AG09309 (cell line): ENCODE measurements around the gene TEX53.

Experiments used
- DNase-seq: peaks from one replicate; pipeline ENCODE4 v3.0.0-alpha.2; 2010; ENCODE audit warnings: low read depth
- H3K4me3 ChIP-seq: 2 replicates; pipeline ENCODE4 v1.5.1; 2011; ENCODE audit warnings: mild to moderate bottlenecking, low read depth, low read length, moderate library complexity; ENCODE audit not compliant: control insufficient read depth
- TF ChIP-seq, protein P1 (sequence below): IDR thresholded peaks from 2 replicates; pipeline ENCODE4 v1.5.1; 2011; ENCODE audit warnings: mild to moderate bottlenecking, low read depth, low read length, inconsistent platforms; ENCODE audit not compliant: insufficient read depth, control insufficient read depth; ENCODE audit errors: missing control alignments

Gene TEX53

GRCh38 chr9:114653556-114654159 lies 3.9 kb downstream of the TEX53 start:
- H3K4me3 ChIP-seq: no peak overlapping the region
- peak; percentile 52 for DNase-seq
- TF ChIP-seq, protein P1, sequence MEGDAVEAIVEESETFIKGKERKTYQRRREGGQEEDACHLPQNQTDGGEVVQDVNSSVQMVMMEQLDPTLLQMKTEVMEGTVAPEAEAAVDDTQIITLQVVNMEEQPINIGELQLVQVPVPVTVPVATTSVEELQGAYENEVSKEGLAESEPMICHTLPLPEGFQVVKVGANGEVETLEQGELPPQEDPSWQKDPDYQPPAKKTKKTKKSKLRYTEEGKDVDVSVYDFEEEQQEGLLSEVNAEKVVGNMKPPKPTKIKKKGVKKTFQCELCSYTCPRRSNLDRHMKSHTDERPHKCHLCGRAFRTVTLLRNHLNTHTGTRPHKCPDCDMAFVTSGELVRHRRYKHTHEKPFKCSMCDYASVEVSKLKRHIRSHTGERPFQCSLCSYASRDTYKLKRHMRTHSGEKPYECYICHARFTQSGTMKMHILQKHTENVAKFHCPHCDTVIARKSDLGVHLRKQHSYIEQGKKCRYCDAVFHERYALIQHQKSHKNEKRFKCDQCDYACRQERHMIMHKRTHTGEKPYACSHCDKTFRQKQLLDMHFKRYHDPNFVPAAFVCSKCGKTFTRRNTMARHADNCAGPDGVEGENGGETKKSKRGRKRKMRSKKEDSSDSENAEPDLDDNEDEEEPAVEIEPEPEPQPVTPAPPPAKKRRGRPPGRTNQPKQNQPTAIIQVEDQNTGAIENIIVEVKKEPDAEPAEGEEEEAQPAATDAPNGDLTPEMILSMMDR: peak; percentile 93

- TF ChIP-seq, protein P1: no peak
- no peak for DNase-seq
These were observed 4.6 kb downstream of the TEX53 start for GRCh38 chr9:114652776-114653555.

DNA sequence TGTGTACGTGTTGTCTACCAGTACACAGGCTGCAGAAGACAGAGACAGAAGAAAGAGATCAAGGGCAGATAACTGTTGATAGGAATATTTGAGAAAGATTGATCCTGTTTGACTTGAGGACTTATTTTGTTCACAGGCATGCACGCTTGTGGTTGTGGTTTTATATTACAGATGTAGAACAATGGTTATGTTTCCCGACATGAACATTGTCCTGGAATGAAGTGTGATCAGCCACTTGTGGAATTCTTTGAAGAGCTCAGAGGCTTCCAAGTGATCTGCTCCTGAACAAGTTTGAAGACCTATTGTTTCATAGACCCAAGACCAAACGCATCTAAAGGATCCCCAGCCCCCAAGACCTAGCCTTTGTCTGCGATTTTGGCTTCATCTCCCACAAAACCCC lies 13.7 kb downstream of the TEX53 start:
- TF ChIP-seq, protein P1: no peak
- no peak overlapping the region for H3K4me3 ChIP-seq
- DNase-seq: no peak

More at GRCh38 chr9:114652776-114653555, 4.6 kb downstream of the TEX53 start:
- H3K4me3 ChIP-seq: no peak overlapping the region

DNA sequence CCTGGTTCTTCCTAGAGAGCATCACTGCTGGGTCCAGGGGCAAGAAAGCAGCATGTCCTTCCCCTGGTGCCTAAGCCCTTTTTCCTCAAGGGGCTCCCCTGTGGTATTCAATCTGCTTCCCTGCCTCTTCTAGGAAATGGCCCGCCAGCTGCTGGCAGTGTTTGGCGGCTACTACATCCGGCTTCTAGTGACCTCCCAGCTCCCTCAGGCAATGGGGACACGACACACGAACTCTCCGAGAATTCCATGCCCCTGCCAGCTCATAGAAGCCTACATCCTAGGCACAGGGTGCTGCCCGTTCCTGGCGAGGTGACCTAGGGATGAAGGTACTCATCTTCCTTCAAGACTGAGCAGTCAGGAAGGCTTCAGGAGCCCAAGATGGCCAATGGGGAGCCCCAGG lies 14.6 kb downstream of the TEX53 start:
- TF ChIP-seq, protein P1: no peak
- DNase-seq: no peak
- no peak overlapping the region for H3K4me3 ChIP-seq

DNA sequence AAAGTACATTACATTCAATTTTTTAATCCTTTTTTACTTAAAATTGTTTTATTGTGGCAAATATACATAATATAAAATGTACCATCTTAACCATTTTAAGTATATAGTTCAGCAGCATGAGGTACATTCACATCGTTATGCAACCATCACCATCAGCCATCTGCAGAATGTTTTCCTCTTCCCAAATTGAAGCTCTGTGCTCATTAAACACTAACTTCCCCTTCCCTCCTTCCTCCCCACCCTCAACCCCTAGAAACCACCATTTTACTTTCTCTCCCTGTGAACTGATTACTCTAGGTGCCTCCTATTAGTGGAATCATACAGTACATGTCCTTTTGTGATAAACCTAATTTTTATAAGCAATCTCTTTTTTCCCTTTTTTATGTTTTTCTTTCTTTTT lies 15.6 kb downstream of the TEX53 start:
- H3K4me3 ChIP-seq: no peak overlapping the region

GRCh38 chr9:114638404-114638803 lies 19.2 kb downstream of the TEX53 start:
- no peak for DNase-seq
- TF ChIP-seq, protein P1: no peak
- no peak overlapping the region for H3K4me3 ChIP-seq

More for the DNA sequence above, 15.6 kb downstream of the TEX53 start:
- TF ChIP-seq, protein P1: no peak
- DNase-seq: no peak
